Endometrium (tissue), 2 donors: ENCODE measurements around the gene KIAA1671.

Experiments used
- FAIRE-seq: peaks from 2 replicates; lab custom pipeline; 2012; peaks lifted over from hg19 to GRCh38; lab: Jason Lieb, UNC
- donor health status: control.
- donor health status: control.

Gene KIAA1671

GRCh38 chr22:25068707-25069106, 116.2 kb downstream of the KIAA1671 start:
- FAIRE-seq: no peak

GRCh38 chr22:25069426-25069757, 116.9 kb downstream of the KIAA1671 start:
- FAIRE-seq: no peak

GRCh38 chr22:25069758-25070481, 117.4 kb downstream of the KIAA1671 start:
- no peak for FAIRE-seq

- no peak for FAIRE-seq
Measured at GRCh38 chr22:25070956-25071355, 118.4 kb downstream of the KIAA1671 start.

- FAIRE-seq: no peak
Measured at GRCh38 chr22:25071720-25072119, 119.2 kb downstream of the KIAA1671 start.

GRCh38 chr22:25072406-25072805, 119.9 kb downstream of the KIAA1671 start:
- FAIRE-seq: no peak

- FAIRE-seq: no peak
Measured at GRCh38 chr22:25076336-25076735, 123.8 kb downstream of the KIAA1671 start.

- FAIRE-seq: no peak
Measured at GRCh38 chr22:25077056-25077455, 124.5 kb downstream of the KIAA1671 start.

- FAIRE-seq: no peak
Measured at GRCh38 chr22:25077964-25078363, 125.4 kb downstream of the KIAA1671 start.

- no peak for FAIRE-seq
Measured at GRCh38 chr22:25078591-25078990, 126.1 kb downstream of the KIAA1671 start.

- FAIRE-seq: no peak
Measured at GRCh38 chr22:25080855-25081254, 128.3 kb downstream of the KIAA1671 start.

- FAIRE-seq: no peak
Measured at GRCh38 chr22:25081409-25081824, 128.9 kb downstream of the KIAA1671 start.

GRCh38 chr22:25082096-25082495, 129.6 kb downstream of the KIAA1671 start:
- FAIRE-seq: no peak

GRCh38 chr22:25083056-25083806, 130.7 kb downstream of the KIAA1671 start:
- FAIRE-seq: no peak

GRCh38 chr22:25083807-25084200, 131.3 kb downstream of the KIAA1671 start:
- no peak for FAIRE-seq

- no peak for FAIRE-seq
Measured at GRCh38 chr22:25084405-25085107, 132.0 kb downstream of the KIAA1671 start.

- FAIRE-seq: no peak
Measured at GRCh38 chr22:25085156-25085555, 132.6 kb downstream of the KIAA1671 start.

GRCh38 chr22:25085930-25086901, 133.7 kb downstream of the KIAA1671 start:
- FAIRE-seq: no peak

GRCh38 chr22:25086902-25087282, 134.4 kb downstream of the KIAA1671 start:
- FAIRE-seq: no peak

GRCh38 chr22:25090225-25090890, 137.8 kb downstream of the KIAA1671 start:
- no peak for FAIRE-seq

GRCh38 chr22:25091458-25091857, 138.9 kb downstream of the KIAA1671 start:
- FAIRE-seq: no peak
